ES-I3 (cell line): ENCODE measurements around the gene SLC38A1.

Source experiments
- H3K36me3 ChIP-seq: 2 replicates; pipeline ENCODE4 v1.6.1; 2013; ENCODE audit warnings: mild to moderate bottlenecking, low read length, control low read depth, moderate library complexity; ENCODE audit not compliant: insufficient read depth
- H3K4me1 ChIP-seq: 2 replicates; pipeline ENCODE4 v1.6.1; 2013; ENCODE audit warnings: mild to moderate bottlenecking, control low read depth, low read length; ENCODE audit not compliant: insufficient read depth
- H3K9ac ChIP-seq: 2 replicates; pipeline ENCODE4 v1.6.1; 2013; ENCODE audit warnings: low read depth, mild to moderate bottlenecking, low read length, moderate library complexity
- H3K9me3 ChIP-seq: 2 replicates; pipeline ENCODE4 v1.6.1; 2013; ENCODE audit warnings: mild to moderate bottlenecking, low read length, moderate library complexity; ENCODE audit not compliant: control insufficient read depth, insufficient read depth

The SLC38A1 gene

DNA sequence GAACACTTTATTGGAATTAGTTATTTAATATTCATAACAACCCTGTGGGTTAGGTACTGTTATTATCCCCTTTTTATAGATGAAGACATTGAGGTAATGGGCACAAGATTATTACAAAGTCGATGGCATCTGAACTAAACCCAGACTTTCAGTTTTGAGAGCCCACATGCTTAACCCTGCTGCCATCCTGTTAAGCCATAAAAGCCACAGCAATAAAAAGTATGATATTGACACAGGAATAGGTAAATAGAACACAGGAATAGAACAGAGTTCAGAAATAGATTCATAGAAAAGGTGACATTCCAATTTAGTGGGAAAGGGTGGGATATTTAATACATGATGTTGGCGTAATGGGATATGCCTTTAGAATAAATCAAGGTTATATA is 119.8 kb downstream of the SLC38A1 start:
- Histone ChIP-seq H3K9ac (no peak overlapping the region), H3K9me3 (no peaks in the 10 kb centered on the region), H3K36me3 (no peaks in the 10 kb centered on the region), H3K4me1 (no peaks in the 10 kb centered on the region)

DNA sequence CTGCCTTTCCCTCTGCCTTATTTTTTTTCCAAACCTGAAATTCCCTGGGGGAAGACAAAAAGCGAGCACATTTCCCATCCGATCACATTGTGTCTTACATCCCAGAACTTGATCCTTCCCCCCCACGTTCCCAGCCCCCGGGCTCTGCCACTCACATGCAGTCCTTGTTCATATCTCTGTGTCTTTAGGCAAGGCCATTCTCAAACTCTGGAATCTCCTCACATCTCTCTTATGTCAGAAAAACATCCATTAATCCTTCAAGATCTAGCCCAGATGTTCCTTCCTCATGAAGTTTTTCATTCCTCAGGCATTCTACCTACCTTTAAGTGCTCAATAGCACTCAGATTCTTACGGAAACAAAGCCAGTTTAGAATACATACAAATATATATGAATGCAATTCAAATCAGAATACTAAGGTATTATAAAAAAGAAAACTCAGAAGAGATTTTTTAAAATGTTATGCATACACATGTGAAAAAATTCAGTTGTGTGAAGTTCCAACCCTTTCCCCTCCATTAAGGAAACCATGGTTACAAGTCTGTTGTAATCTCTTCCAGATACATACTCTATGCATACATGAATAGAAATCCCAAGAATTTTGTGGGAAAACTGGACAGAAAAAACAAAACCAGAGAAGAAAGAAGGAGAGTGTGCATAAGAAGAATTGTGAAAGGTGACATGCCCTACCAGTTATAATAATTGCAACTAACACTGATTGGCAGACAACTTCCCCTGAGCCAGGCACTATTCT is 120.3 kb downstream of the SLC38A1 start:
- no peaks in the 10 kb centered on the region for H3K4me1 ChIP-seq
- H3K36me3 ChIP-seq: no peaks in the 10 kb centered on the region
- H3K9ac ChIP-seq: no peak overlapping the region
- no peaks in the 10 kb centered on the region for H3K9me3 ChIP-seq

DNA sequence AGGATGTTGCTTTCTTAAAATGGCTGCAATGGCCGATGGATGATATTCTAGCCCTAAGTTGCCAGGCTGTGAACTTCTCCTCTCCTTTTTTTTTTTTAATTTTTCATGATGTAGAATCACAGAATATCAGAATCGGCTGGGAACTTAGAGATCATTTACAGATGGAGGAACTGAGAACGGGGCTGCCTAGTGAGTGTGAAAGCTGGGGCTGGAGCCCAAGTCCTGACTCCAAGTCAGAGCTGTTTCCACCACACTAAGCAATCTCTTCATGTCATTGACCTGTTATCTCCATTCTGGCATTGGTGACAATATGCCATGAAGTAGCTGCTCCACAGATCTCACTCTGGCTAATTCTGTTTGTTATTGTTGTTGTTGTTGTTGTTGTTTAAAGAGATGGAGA is 121.7 kb downstream of the SLC38A1 start:
- Histone ChIP-seq H3K36me3 (no peaks in the 10 kb centered on the region), H3K9ac (no peak overlapping the region), H3K4me1 (no peaks in the 10 kb centered on the region), H3K9me3 (no peaks in the 10 kb centered on the region)

DNA sequence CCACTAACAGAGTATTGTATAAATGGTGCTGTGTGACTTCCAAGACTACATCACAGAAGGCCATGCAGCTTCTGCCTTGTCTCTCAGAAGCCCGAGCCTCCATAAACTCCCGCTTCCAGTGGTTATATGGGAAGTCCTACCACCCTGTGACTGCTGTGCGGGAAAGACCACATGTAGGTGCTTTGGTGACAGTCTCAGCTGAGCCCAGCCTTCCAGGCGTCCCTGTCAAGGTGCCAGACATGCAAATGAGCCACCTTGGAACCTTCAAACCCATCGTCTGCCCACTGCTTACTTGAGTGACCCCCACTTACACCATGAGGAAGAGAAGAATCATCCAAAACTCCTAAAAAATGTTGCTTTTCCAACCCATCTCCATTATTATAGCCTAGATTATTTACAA is 123.0 kb downstream of the SLC38A1 start:
- H3K36me3 ChIP-seq: no peaks in the 10 kb centered on the region
- no peaks in the 10 kb centered on the region for H3K4me1 ChIP-seq
- H3K9me3 ChIP-seq: no peaks in the 10 kb centered on the region
- H3K9ac ChIP-seq: no peak overlapping the region

DNA sequence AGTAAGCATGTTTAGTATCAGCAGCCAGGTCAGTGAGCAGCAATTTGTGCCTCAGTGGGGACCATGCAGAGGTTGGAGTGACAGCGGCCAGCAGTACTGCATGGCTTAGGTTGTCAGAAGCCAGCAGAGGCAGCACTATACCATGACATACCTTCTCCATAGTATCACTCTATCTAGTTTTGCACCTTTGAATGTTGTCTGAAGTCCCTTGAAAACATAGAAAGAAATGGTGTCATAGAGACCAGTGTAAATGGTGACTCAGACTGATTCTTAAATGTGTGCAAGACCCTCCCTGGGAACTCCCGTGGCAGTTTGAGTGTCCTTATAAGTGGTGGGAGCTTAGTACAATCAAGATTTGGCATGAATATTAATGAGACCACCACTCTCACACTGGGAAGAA is 124.4 kb downstream of the SLC38A1 start:
- no peaks in the 10 kb centered on the region for H3K9me3 ChIP-seq
- no peak overlapping the region for H3K9ac ChIP-seq
- H3K4me1 ChIP-seq: no peaks in the 10 kb centered on the region
- no peaks in the 10 kb centered on the region for H3K36me3 ChIP-seq

DNA sequence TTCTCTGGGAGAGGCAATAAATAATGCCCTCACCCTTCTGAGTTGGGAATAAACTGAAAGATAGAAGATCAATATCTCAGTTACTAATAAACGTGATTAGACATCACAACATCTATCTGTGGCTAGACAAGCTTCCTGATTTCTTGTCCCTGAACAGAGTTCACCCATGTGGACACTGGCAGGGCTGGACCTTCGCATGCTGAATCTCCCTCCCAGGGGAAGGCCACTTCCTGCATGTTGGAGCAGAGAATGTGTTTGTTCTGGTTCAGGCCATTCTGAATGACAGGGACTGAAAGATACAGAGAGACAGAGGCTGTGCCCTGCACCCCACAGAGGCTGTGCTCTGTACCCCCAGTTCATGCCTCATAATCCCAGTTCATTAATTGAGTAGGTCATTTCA is 132.6 kb downstream of the SLC38A1 start:
- H3K9me3 ChIP-seq: no peaks in the 10 kb centered on the region
- H3K4me1 ChIP-seq: 0 out of 2 replicates have a peak, but pooled peaks cover 3% of the 10 kb centered on the region
- no peaks in the 10 kb centered on the region for H3K36me3 ChIP-seq
- no peak overlapping the region for H3K9ac ChIP-seq

DNA sequence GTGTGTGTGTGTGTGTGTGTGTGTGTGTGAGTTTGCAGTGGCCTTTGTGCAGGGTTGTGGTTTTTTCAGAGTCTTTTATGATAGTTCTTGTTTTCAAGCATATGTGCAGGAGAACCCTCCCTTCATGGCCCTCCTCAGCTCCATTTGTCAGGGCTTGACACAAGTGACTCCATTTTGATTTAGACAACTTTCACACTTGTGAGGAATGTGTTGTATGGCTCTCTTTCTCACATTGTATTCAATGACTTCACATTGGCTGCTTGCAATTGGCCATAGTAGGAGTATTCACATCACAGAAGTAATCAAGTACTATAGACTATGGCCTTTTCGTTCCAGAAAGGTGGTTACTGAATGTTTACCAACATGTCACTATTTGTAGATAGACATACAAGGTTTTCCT is 133.1 kb downstream of the SLC38A1 start:
- H3K9me3 ChIP-seq: no peaks in the 10 kb centered on the region
- 0 out of 2 replicates have a peak, but pooled peaks cover 3% of the 10 kb centered on the region for H3K4me1 ChIP-seq
- no peaks in the 10 kb centered on the region for H3K36me3 ChIP-seq
- no peak overlapping the region for H3K9ac ChIP-seq

DNA sequence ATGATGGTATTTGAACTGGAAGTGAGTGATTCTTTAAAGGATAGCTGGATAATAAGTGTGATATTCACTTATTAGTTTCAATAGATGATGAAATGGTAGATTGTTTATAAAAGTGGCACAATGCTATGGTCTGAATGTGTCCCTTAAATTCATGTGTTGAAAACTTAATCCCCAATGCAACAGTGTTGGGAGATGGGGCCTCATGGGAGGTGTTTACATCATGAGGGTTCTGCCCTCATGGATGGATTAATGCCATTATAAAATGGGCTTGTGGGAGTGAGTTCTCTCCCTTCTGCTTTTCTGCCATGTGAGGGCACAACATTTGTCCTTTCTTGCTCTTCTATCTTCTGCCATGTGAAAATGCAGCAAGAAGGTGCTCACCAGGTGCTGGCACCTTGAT is 134.0 kb downstream of the SLC38A1 start:
- Histone ChIP-seq H3K9me3 (no peaks in the 10 kb centered on the region), H3K4me1 (0 out of 2 replicates have a peak, but pooled peaks cover 3% of the 10 kb centered on the region), H3K36me3 (no peaks in the 10 kb centered on the region), H3K9ac (no peak overlapping the region)

DNA sequence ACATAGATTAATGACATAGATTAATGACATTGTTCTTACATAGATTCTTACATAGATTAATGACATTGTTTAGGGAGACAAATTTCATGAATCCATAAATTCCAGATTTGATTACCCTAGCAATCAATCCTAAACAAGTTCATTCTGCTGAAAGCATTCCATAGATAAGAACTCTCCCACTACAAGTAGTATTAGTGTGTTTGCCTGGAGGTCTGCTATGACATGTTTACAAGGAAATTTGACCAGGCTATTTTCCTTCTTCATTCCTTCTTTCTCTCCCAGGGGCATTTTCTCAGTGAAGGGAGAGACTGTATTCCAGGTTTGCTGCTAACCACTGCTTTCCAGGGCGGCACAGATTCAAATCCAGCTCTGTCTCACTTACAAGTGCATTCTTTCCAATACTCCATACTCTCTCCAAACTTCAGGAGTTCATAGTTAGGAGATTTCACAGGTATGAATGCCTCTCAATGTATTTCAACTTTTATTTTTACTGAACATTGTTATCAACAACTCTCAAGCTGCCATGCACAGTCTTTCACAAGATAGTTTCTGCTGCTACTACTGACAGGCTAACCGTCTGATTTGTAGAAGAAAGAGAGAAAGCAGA is 134.5 kb downstream of the SLC38A1 start:
- Histone ChIP-seq H3K9me3 (no peaks in the 10 kb centered on the region), H3K9ac (no peak overlapping the region), H3K4me1 (0 out of 2 replicates have a peak, but pooled peaks cover 3% of the 10 kb centered on the region), H3K36me3 (no peaks in the 10 kb centered on the region)

DNA sequence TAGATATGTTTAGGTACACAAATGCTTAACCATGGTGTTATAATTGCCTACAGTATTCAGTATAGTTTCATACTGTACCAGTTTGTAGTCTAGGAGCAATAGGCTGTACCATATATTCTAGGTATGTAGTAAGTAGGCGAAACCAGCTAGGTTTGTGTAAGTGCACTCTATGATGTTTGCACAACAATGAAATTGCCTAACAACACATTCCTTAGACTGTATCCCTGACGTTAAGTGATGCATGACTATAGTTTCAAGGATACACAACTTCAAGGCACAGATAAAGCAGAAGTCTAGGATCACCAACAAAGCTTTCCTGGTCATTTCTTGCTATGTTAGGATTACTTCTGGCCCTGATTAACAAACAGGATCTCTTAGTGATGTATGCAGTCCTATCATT is 135.1 kb downstream of the SLC38A1 start:
- no peaks in the 10 kb centered on the region for H3K36me3 ChIP-seq
- H3K9me3 ChIP-seq: no peaks in the 10 kb centered on the region
- H3K9ac ChIP-seq: no peak overlapping the region
- 0 out of 2 replicates have a peak, but pooled peaks cover 3% of the 10 kb centered on the region for H3K4me1 ChIP-seq
